Brain microvascular endothelial cell (primary cell): ENCODE data around the gene CNDP2.

Source experiments
- DNase-seq: peaks from one replicate; pipeline ENCODE4 v3.0.0-alpha.2; 2020
- H3K27ac ChIP-seq: fragments of 250-450 bp; sonication (Bioruptor Pico); 2 replicates; pipeline ENCODE4 v1.5.1; 2020; ENCODE audit warnings: mild to moderate bottlenecking, moderate library complexity
- H3K27me3 ChIP-seq: fragments of 250-450 bp; sonication (Bioruptor Pico); replicated peaks from 2 replicates; pipeline ENCODE4 v1.5.1; 2020; ENCODE audit warnings: mild to moderate bottlenecking
- H3K36me3 ChIP-seq: fragments of 250-450 bp; sonication (Bioruptor Pico); replicated peaks from 2 replicates; pipeline ENCODE4 v1.5.1; 2020; ENCODE audit warnings: mild to moderate bottlenecking
- H3K4me3 ChIP-seq: 2 replicates; pipeline ENCODE4 v1.5.1; 2011; ENCODE audit warnings: low read depth, mild to moderate bottlenecking, control low read depth, low read length, moderate library complexity
- CTCF ChIP-seq: IDR thresholded peaks from 2 replicates; pipeline ENCODE4 v1.5.1; 2011; ENCODE audit warnings: low read depth, mild to moderate bottlenecking, moderate library complexity, low read length, control low read depth, inconsistent platforms; ENCODE audit errors: missing control alignments
- in situ Hi-C: cut with HindIII; loops from 2 replicates; pipeline ENCODE4 v1.10.0; 2017; ENCODE audit warnings: low sequenced_read_pairs, low pct_ligation_motif_present

The CNDP2 gene

DNA sequence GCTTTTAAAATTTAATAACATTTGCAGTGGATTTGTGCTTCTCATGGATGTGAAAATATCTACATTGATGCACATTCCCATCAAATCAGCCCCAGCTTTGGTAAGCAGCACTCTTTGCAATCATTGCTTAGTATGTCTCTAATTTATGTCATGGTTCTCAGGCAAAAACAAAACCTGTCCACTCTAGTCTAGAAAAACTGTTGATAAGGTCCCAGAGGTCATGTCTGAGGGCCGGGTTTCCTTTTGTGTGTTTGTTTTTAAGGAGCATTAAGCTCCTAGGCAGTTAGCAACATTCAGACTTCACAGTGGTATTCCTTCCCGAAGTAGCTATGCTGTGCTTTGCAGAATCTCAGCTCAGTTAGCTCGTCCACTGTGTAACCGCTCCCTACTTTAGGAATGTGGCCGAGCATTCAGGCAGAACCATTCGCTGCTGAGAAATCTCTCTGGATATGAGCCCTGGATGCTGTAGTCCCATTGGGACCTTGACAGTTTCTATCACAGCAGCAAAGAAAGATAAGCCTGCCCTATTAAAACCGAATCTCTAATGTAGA is 43.1 kb upstream of the CNDP2 start:
- H3K27me3 ChIP-seq, result peaks cover 28% of the 10 kb centered on the region
- no peak for TF ChIP-seq CTCF
- in situ Hi-C loops, result loop anchor here (25.0 kb wide), 1 partner anchor 109 kb away; no protein-coding TSS in a partner anchor
- H3K36me3 ChIP-seq, result no peaks in the 10 kb centered on the region
- no peak overlapping the region for H3K4me3 ChIP-seq
- DNase-seq, result no peak
- H3K27ac ChIP-seq, result no peak overlapping the region

- DNase-seq, result no peak
- in situ Hi-C loops, result loop anchor here (25.0 kb wide), 1 partner anchor 109 kb away; no protein-coding TSS in a partner anchor
- Histone ChIP-seq H3K36me3 (no peaks in the 10 kb centered on the region), H3K4me3 (no peak overlapping the region), H3K27ac (no peak overlapping the region), H3K27me3 (peaks cover 31% of the 10 kb centered on the region)
- TF ChIP-seq CTCF, result no peak
Observed at GRCh38 chr18:74453642-74454198, 42.4 kb upstream of the CNDP2 start.

DNA sequence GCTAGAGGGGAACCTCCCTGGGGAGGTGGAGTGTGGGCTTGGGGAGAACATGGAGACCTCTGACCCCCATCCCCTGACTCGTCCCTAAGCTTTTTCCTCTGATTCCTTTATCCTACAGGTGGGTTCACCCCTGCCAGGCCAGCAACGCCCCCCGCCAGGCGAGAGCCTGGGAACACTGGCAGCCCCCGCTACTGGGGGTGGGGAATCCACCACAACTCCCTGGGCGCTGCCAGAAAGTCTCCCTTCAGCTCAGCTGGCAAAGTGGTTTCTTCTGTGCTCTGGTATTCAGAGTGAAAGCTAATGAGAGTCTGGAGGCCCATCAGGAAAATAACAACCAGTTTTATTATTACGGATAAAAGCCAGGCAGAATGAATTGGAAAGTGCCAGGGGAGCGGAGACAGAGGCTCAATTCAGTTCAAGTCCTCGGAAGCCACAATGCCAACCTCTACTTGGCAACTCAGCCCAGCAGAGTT is 41.8 kb upstream of the CNDP2 start:
- TF ChIP-seq CTCF, result no peak
- no peak overlapping the region for H3K27ac ChIP-seq
- no peaks in the 10 kb centered on the region for H3K36me3 ChIP-seq
- no peak for DNase-seq
- in situ Hi-C loops, result loop anchor here (25.0 kb wide), 1 partner anchor 108 kb away; no protein-coding TSS in a partner anchor
- H3K4me3 ChIP-seq, result no peak overlapping the region
- H3K27me3 ChIP-seq, result peaks cover 35% of the 10 kb centered on the region

DNA sequence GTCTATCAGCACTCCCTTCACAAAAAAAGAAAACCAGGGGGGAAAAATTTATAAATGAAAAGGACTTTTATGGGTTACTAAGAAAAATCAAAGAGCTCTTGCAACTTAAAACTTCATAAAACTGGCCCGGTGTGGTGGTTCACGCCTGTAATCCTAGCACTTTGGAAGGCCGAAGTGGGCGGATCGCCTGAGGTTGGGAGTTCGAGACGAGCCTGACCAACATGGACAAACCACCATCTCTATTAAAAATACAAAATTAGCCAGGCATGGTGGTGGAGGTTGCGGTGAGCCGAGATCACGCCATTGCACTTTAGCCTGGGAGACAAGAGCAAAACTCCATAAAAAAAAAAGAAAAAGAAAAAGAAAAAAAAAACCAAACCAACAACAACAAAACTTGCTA is 40.8 kb upstream of the CNDP2 start:
- Histone ChIP-seq H3K36me3 (no peaks in the 10 kb centered on the region), H3K27me3 (peaks cover 40% of the 10 kb centered on the region), H3K4me3 (no peak overlapping the region), H3K27ac (no peak overlapping the region)
- in situ Hi-C loops, result loop anchor here (25.0 kb wide), 1 partner anchor 107 kb away; no protein-coding TSS in a partner anchor
- no peak for DNase-seq
- TF ChIP-seq CTCF, result no peak

- Histone ChIP-seq H3K27ac (no peak overlapping the region), H3K36me3 (no peaks in the 10 kb centered on the region), H3K27me3 (peaks cover 40% of the 10 kb centered on the region), H3K4me3 (no peak overlapping the region)
- no peak for DNase-seq
- no peak for TF ChIP-seq CTCF
- in situ Hi-C loops, result loop anchor here (25.0 kb wide), 1 partner anchor 106 kb away; no protein-coding TSS in a partner anchor
Observed at GRCh38 chr18:74456017-74456348, 40.2 kb upstream of the CNDP2 start.
